Esophagus squamous epithelium (tissue), 5 donors: ENCODE data around the gene HLA-DOA. TPM values are rescaled to one million over a fixed set of nuclear protein-coding genes. Genes with fewer than 3 reads are reported as not detected.

Experiments
- DNase-seq: peaks from one replicate; lab custom pipeline; 2025; lab: John Stamatoyannopoulos, UW
- H3K27ac ChIP-seq, 4 donors: fragments of 200-600 bp; sonication (generic); one replicate each; pipeline ENCODE4 v1.5.1; 2016 to 2019; ENCODE audit warnings: mild to moderate bottlenecking in 1 of 4
- H3K27me3 ChIP-seq, 4 donors: fragments of 200-600 bp; sonication (generic); 1 replicate in 3 of 4; 2 replicates in 1 of 4; pipeline versions ENCODE4 v1.5.1 to v1.6.0; 2017 to 2021; ENCODE audit warnings: antibody characterized with exemption in 1 of 4
- H3K36me3 ChIP-seq, 3 donors: fragments of 200-600 bp; sonication (generic); one replicate each; pipeline ENCODE4 v1.5.1; 2016 to 2019
- H3K4me1 ChIP-seq, 3 donors: fragments of 200-600 bp; sonication (generic); one replicate each; pipeline ENCODE4 v1.5.1; 2017 to 2019
- H3K4me3 ChIP-seq, 4 donors: fragments of 200-600 bp; sonication (generic); 1 replicate in 3 of 4; 2 replicates in 1 of 4; pipeline ENCODE4 v1.5.1; 2016 to 2019; ENCODE audit warnings: mild to moderate bottlenecking in 2 of 4, moderate library complexity in 1 of 4
- H3K9me3 ChIP-seq, 3 donors: fragments of 200-600 bp; sonication (generic); one replicate each; pipeline ENCODE4 v1.5.1; 2016 to 2019
- CTCF ChIP-seq, 6 experiments: fragments of 450-650 bp in 4 of 6; fragments of 200-600 bp in 2 of 6; sonication (generic) in 2 of 6; IDR thresholded peaks; one replicate each; pipeline ENCODE4 v1.5.1; 2016 to 2019; ENCODE audit warnings: antibody characterized with exemption in 6 of 6, mild to moderate bottlenecking in 4 of 6, moderate library complexity in 4 of 6
- POLR2A ChIP-seq, 4 donors: fragments of 450-650 bp; IDR thresholded peaks; one replicate each; pipeline ENCODE4 v1.6.1; 2017; ENCODE audit warnings: antibody characterized with exemption in 4 of 4, mild to moderate bottlenecking in 4 of 4, moderate library complexity in 3 of 4
- WGBS, 2 donors: methylation state at CpG; one replicate each; pipeline ENCODE4 v1.1.5; 2018; 5-methylcytosine and 5-hydroxymethylcytosine counted together
- intact Hi-C: fragments of 100-400 bp; cut with DNase I; formaldehyde crosslinking; loops from one replicate; pipeline ENCODE4 v1.15.0; 2022
- total RNA-seq, 4 donors: library from RNA; depleted of rRNA; stranded (reverse); fragments of >200 nt; gene quantifications; one replicate each; pipeline ENCODE4 v1.1.0, GENCODE V29; 2016
- donor health status: DM: yes; HTN: yes; CAD: no.

HLA-DOA gene
- total RNA-seq, 4 donors from 2014 or later, result 0.61 to 9.7 (median 1.6) TPM

GRCh38 chr6:32967151-32968091, 42.0 kb downstream of the HLA-DOA start:
- no peaks in the 10 kb centered on the region for H3K27me3 ChIP-seq
- DNase-seq, result no peak
- peak overlapping the region; percentile 71 to 92 (median 89) for H3K4me3 ChIP-seq

DNA sequence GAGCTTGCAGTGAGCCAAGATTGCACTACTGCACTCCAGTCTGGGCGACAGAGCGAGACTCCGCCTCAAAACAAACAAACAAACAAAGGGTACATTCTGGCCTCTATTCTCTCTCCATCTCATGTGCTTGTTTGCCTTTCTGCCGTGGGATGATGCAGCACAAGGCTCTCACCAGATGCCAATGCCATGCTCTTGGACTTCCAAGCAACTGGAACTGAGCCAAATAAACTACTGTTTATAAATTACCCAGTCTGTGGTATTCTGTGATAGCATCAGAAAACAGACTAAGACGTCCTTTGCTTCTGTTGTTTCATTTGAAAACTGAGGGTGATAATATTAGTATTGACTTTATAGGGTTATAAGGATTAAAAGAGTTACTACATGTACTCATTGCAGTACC, 44.6 kb downstream of the HLA-DOA start:
- Histone ChIP-seq H3K36me3 (no peaks in the 10 kb centered on the region), H3K4me3 (no peak overlapping the region), H3K4me1 (peaks cover 4 to 45% (median 15%) of the 10 kb centered on the region in 3 donors), H3K9me3 (no peaks in the 10 kb centered on the region), H3K27ac (no peak overlapping the region), H3K27me3 (no peaks in the 10 kb centered on the region)
- no peak for DNase-seq
- TF ChIP-seq POLR2A (IDR thresholded peaks at IDR 0.05), result no peak
- no peak for TF ChIP-seq CTCF (IDR thresholded peaks at IDR 0.05)
- 84 to 85% methylated on average over 4 to 5 of the region's 5 CpGs for WGBS, 2 donors
- intact Hi-C loops, result no loop called here

More at GRCh38 chr6:32967151-32968091, 42.0 kb downstream of the HLA-DOA start:
- Histone ChIP-seq H3K36me3 (peaks cover 1 to 3% (median 3%) of the 10 kb centered on the region in 3 donors), H3K9me3 (no peaks in the 10 kb centered on the region), H3K27ac (peak overlapping the region; percentile 93 to 100 (median 100)), H3K4me1 (peaks cover 4 to 45% (median 15%) of the 10 kb centered on the region in 3 donors)
- TF ChIP-seq POLR2A (IDR thresholded peaks at IDR 0.05) (no peak), CTCF (IDR thresholded peaks at IDR 0.05) (peak in 5 of 6 experiments; percentile 17 to 48 (median 48))
- intact Hi-C loops, result no loop called here
- WGBS, 2 donors, result 3 to 5% methylated on average over 16 of the region's 16 CpGs

DNA sequence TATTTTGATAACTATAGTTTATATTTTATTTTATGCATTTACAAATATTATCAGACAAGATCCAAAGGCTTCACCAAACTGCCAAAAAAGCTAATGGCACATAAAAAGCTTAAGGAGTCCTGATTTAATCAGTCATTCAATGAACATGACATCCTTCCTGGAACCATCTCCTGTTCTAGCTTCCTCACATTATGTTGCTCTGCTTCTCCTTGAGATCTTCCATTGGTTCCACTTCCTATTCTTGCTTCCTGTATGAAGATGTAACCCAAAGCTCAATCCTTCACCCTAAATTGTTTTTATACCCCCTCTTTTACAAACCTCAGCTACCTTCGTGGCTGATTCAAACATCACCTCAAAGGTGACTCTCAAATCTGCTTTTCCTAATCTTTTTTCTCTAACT, 45.5 kb downstream of the HLA-DOA start:
- 67 to 75% methylated on average over 1 of the region's 1 CpG for WGBS, 2 donors

GRCh38 chr6:32962213-32962826, 47.1 kb downstream of the HLA-DOA start:
- H3K27ac ChIP-seq, result no peak overlapping the region
- no peak for DNase-seq
- H3K9me3 ChIP-seq, result no peaks in the 10 kb centered on the region
- H3K4me3 ChIP-seq, result no peak overlapping the region
- H3K4me1 ChIP-seq, result peaks cover 0 to 36% (median 14%) of the 10 kb centered on the region in 3 donors
- no peaks in the 10 kb centered on the region for H3K36me3 ChIP-seq
- no peaks in the 10 kb centered on the region for H3K27me3 ChIP-seq
- TF ChIP-seq POLR2A (IDR thresholded peaks at IDR 0.05) (no peak), CTCF (IDR thresholded peaks at IDR 0.05) (no peak)
- intact Hi-C loops, result no loop called here
- 33 to 38% methylated on average over 1 of the region's 1 CpG for WGBS, 2 donors

More for the DNA sequence above, 45.5 kb downstream of the HLA-DOA start:
- intact Hi-C loops, result no loop called here
- peaks cover 4 to 45% (median 15%) of the 10 kb centered on the region in 3 donors for H3K4me1 ChIP-seq
- H3K4me3 ChIP-seq, result no peak overlapping the region
- DNase-seq, result no peak
- TF ChIP-seq POLR2A (IDR thresholded peaks at IDR 0.05), result no peak
- no peak for TF ChIP-seq CTCF (IDR thresholded peaks at IDR 0.05)
- no peak overlapping the region for H3K27ac ChIP-seq
- no peaks in the 10 kb centered on the region for H3K9me3 ChIP-seq
- no peaks in the 10 kb centered on the region for H3K27me3 ChIP-seq
- H3K36me3 ChIP-seq, result no peaks in the 10 kb centered on the region

DNA sequence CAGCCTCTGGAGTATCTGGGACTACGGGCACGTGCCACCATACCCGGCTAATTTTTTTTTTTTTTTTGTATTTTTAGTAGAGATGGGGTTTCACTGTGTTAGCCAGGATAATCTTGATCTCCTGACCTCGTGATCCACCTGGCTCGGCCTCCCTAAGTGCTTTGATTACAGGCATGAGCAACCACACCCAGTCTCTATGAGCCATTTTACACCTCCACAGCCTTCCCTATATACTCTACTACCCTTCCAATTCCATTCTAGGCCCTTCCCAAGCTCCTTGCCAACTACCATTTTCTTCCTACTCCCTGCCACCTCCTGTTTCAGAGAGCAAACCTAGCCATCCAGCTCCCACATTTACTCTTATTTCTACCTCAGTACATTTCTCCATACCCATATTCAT, 48.8 kb downstream of the HLA-DOA start:
- no peaks in the 10 kb centered on the region for H3K9me3 ChIP-seq
- DNase-seq, result no peak
- H3K4me3 ChIP-seq, result no peak overlapping the region
- H3K27ac ChIP-seq, result no peak overlapping the region
- 89 to 90% methylated on average over 5 of the region's 5 CpGs for WGBS, 2 donors
- peaks cover 0 to 19% (median 0%) of the 10 kb centered on the region in 3 donors for H3K4me1 ChIP-seq
- H3K27me3 ChIP-seq, result no peaks in the 10 kb centered on the region
- intact Hi-C loops, result no loop called here
- H3K36me3 ChIP-seq, result no peaks in the 10 kb centered on the region
- TF ChIP-seq POLR2A (IDR thresholded peaks at IDR 0.05), result no peak
- TF ChIP-seq CTCF (IDR thresholded peaks at IDR 0.05), result no peak
